HG03354 (cell line): ENCODE results near the gene SLC4A7.

Experiments used
- ATAC-seq: cut with Tn5 transposase; IDR thresholded peaks from one replicate; pipeline ENCODE4 v1.9.1; 2021; ENCODE audit warnings: mild to moderate bottlenecking; ENCODE audit not compliant: unreplicated experiment, poor library complexity, severe bottlenecking

Gene SLC4A7

GRCh38 chr3:27378331-27378730 lies 105.9 kb downstream of the SLC4A7 start:
- ATAC-seq: no peak

DNA sequence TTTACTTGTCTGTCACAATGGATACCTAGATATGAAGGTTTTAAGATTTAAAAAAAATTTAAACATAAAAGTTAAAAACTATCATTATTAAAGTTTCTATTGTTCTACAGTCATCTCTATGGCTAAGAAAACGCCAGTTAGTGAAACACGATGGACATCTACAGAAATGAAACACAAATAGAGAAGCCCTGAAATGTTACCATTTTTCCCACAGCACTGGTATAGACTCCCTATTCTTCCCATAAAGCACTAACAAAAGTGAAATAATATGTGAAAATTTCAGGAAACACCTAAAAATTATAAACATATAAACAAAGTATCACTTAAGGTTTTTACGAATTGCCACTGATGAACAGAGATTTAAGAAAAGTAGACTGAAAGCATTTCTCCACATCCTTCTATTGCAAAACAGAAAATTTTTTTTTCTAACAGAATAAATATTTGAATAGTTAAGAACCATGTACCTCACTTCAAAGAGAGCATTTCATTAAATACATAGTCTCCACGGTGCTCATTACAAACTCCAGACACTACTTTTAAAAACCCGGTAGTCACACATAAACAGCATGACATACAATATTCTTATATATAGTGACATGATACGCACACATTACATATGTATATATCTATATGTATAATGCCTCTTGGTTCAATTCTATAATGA lies 107.9 kb downstream of the SLC4A7 start:
- no peak for ATAC-seq

DNA sequence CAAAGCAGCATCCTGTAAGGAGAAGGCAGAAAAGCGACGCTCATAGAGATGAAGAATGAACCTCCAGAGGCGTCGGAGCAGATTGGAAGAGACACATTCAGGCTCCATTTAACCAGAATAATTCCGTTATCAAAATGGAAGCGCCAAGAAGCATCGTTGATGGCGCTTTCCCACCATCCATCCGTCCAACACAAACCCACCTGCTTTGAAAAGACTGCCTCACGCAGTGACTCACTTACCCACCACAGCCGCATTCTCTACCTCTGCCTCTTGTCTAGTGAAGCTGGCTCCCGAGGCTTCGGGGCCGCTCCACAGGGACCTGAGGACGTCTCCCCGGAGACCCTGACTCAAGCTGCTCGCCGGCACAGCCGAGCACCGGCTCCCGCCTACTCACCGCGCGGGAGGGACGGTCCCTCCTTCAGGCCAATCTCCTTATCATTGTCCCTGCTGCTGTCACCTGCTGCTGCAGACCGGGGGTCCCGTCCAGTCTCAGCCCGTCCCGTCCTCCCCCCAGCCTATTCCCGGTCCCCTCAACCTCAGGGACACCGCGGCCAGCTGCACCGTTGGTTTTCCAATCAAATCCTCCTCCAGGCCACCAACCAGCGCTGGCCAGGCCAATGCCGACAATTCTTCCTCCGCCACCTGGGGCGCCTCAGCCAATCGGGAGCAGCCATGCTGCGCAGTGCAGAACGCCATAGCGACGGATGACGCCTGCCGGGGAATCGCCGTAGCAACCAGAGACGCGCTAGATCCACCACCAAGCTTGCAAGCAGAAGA lies 115.2 kb downstream of the SLC4A7 start, which contains the start of gene NEK10:
NEK10 (minus strand) TSS at position 553 of the 777 bp plus-strand sequence. CDS start 16,501 bp downstream, outside the sequence.
- peak; percentile 100 for ATAC-seq

- no peak for ATAC-seq
These were observed 118.1 kb downstream of the SLC4A7 start for GRCh38 chr3:27366062-27366591.

- ATAC-seq: peak; percentile 49
These were observed 123.8 kb downstream of the SLC4A7 start for GRCh38 chr3:27360113-27361078.

DNA sequence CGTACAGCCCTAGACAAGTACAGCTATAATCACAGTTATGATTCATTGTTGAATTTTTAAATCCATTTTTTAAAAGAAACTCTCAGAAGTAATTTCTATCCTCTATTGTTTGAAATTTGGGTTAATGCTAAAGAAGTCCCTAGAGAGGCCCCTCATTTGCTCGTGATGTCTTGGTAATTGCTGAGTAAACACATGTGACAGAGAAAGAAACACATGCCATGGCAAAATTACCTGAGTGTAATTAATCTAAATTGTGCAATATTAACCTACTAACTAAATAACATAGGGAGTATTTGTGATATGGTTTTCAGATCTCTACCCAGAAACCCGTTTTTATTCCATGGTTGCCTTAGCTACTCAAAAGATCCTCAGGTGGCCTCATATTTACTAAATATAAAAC lies 125.8 kb downstream of the SLC4A7 start:
- no peak for ATAC-seq

- ATAC-seq: peak; percentile 91
These were observed 126.4 kb downstream of the SLC4A7 start for GRCh38 chr3:27357665-27358258.

- no peak for ATAC-seq
These were observed 127.2 kb downstream of the SLC4A7 start for GRCh38 chr3:27356976-27357375.

DNA sequence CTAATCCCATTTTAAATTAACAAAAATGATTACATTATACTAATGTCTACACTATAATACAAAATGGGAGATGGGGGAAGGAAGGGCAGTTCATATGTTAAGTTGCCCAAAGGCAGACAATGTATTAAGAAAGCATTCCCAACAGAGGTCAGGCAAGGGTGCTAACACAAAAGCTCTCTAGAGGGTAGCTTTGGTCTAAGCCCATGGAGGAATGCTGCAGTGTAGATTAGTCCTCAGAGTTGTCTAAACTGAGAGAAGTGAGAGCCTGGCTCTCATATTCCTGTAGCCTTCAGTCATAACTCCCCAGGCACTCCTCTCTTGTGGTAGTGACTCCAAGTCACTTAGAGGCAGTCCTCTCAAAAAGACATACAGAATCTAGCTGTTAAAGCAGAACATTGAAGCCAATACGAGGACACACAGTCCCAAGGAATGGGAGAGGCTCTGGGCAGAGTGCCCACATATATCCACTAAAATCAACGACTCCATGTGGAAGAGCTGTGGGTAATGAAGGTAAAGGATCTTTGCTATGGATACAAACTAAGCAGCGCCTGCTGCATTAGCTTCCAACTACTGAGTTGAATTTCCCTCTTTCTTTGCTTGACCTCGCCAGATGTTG lies 129.5 kb downstream of the SLC4A7 start:
- ATAC-seq: no peak

GRCh38 chr3:27354161-27354560 lies 130.0 kb downstream of the SLC4A7 start:
- ATAC-seq: no peak

GRCh38 chr3:27353221-27353620 lies 131.0 kb downstream of the SLC4A7 start:
- no peak for ATAC-seq

GRCh38 chr3:27352047-27352446 lies 132.1 kb downstream of the SLC4A7 start:
- ATAC-seq: no peak

DNA sequence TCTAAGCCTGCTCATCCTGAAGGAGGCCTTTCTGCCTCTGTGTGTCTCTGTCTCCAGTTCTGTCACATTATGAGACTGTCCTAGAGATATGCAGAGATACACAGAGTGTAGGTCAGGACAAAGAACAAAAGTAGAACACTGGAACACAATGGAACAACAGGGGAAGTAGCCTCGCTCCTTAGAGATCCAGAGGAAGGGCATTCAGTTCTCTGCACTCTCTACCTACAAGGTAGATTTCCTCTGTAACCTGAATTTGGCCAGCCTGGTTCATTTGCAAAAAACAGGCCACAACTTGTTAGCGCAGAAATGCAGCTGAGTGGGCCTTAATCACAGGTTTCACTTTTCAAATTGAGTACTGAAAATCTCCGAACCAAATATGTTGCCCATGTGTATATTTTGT lies 134.4 kb downstream of the SLC4A7 start:
- ATAC-seq: peak; percentile 55

- ATAC-seq: no peak
These were observed 138.0 kb downstream of the SLC4A7 start for GRCh38 chr3:27345959-27346865.

DNA sequence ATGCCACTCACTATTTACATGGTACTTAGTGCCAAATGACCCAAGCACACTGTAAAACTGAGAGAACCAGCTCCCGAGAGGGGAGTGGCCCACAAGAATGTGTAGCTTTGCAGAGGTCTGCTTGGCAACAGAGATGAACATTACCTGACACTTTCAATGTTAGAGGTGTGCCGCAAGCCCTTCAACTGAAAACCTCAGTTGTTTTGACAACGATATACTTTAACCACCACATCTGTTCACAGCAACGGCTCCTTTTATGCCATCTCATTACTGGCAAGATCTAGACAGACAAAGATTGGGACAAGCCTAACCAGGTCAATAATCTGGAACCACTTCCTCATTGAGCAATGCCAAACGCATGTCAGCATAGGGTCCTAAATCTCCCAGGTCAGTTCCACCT lies 138.7 kb downstream of the SLC4A7 start:
- ATAC-seq: peak; percentile 70

GRCh38 chr3:27345045-27345444 lies 139.1 kb downstream of the SLC4A7 start:
- ATAC-seq: no peak

DNA sequence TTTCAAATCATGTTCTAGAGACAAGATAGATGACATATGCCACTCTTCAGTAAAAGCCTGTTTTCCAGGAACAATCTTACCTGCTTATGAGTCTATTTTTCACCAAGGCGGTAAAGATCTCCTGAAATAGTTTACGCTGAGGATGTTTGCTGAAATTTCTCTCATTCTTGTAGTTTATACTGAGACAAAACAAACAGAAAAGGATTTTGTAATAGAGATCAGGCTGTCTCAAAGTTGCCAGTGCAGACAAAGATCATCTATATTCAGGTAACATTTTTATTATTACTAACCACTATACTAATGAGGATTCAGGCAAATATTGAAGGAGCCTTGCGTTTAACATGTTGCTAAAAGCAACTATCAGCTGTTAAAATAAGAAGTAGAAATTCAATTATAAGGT lies 140.0 kb downstream of the SLC4A7 start:
- ATAC-seq: no peak

DNA sequence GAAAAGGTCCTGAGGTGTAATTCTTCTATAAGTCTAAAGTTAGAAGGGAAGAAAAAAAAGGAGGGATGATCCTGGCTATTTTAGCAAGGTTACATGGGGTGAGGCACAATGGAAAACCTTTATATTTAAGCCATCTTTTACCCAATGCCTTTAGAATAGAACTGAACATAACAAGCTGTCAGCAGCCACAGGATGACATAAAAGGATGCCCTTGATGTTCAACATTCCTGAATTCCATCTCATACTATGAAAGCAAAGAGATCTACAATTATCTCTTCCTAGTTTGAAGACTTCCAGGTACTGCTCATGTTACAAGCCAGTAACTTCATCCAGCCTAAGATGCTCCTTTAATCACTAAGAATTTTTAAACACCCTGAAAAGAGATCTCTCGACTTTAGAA lies 141.9 kb downstream of the SLC4A7 start:
- no peak for ATAC-seq
